Stimulated activated CD8-positive, alpha-beta memory T cell treated with anti-CD3 and anti-CD28 coated beads, Interleukin-4, amount 100 ng/mL, for 24 hours (primary cell): ENCODE data around the gene NUP214.
"Not testable (repeated sequence)": the region's sequence is repeated elsewhere in the genome, so short reads cannot be mapped to it uniquely, and the experiment has no call there.

ENCODE experiments used
- DNase-seq: peaks from one replicate; pipeline ENCODE4 v3.0.0-alpha.2; 2020; ENCODE audit warnings: low read depth

Gene NUP214

GRCh38 chr9:131096269-131097125, 28.9 kb upstream of the NUP214 start, which contains the start of gene AIF1L:
TSS of gene AIF1L (plus strand) at chr9:131096531. CDS start at chr9:131096630, 99 bp downstream.
- DNase-seq = no peak

- no peak for DNase-seq
Measured at GRCh38 chr9:131097126-131097947, 28.0 kb upstream of the NUP214 start.

- DNase-seq = no peak
Measured at GRCh38 chr9:131097948-131098278, 27.5 kb upstream of the NUP214 start.

- no peak for DNase-seq
Measured at GRCh38 chr9:131098391-131099101, 26.8 kb upstream of the NUP214 start.

- no peak for DNase-seq
Measured at GRCh38 chr9:131099102-131099606, 26.2 kb upstream of the NUP214 start.

- DNase-seq = not testable (repeated sequence)
Measured at GRCh38 chr9:131099845-131100244, 25.5 kb upstream of the NUP214 start.

GRCh38 chr9:131100445-131100844, 24.9 kb upstream of the NUP214 start:
- no peak for DNase-seq

- no peak for DNase-seq
Measured at GRCh38 chr9:131101207-131101964, 24.0 kb upstream of the NUP214 start.

- DNase-seq = no peak
Measured at GRCh38 chr9:131103024-131103423, 22.4 kb upstream of the NUP214 start.

- DNase-seq = no peak
Measured at GRCh38 chr9:131103535-131103934, 21.9 kb upstream of the NUP214 start.

GRCh38 chr9:131104016-131104740, 21.2 kb upstream of the NUP214 start:
- DNase-seq = no peak

GRCh38 chr9:131105952-131106351, 19.4 kb upstream of the NUP214 start:
- no peak for DNase-seq

- no peak for DNase-seq
Measured at GRCh38 chr9:131107760-131108159, 17.6 kb upstream of the NUP214 start.

GRCh38 chr9:131111186-131111853, 14.1 kb upstream of the NUP214 start:
- DNase-seq = no peak

- no peak for DNase-seq
Measured at GRCh38 chr9:131111854-131112311, 13.5 kb upstream of the NUP214 start.

- no peak for DNase-seq
Measured at GRCh38 chr9:131112374-131113154, 12.8 kb upstream of the NUP214 start.

GRCh38 chr9:131113655-131114054, 11.7 kb upstream of the NUP214 start:
- DNase-seq = no peak

GRCh38 chr9:131114084-131114535, 11.3 kb upstream of the NUP214 start:
- no peak for DNase-seq

- not testable (repeated sequence) for DNase-seq
Measured at GRCh38 chr9:131115360-131115742, 10.0 kb upstream of the NUP214 start.
